ENCODE measurements around the gene CALHM1. TPM values are rescaled to one million over a fixed set of nuclear protein-coding genes. Genes with fewer than 3 reads are reported as not detected.
A peak's percentile ranks its signal among the peaks of the same experiment; 100 is the strongest.
"Not testable (repeated sequence)": the region's sequence is repeated elsewhere in the genome, so short reads cannot be mapped to it uniquely, and the experiment has no call there.

The CALHM1 gene
- total RNA-seq: not detected in 2 replicates

- no peak for DNase-seq
Measured at GRCh38 chr10:103458720-103459119, at the start of gene CALHM1. Gene CALHM1, minus strand, starts transcription at chr10:103458900. Its CDS starts 149 bp downstream, at chr10:103458751.

- no peak for DNase-seq
Measured at GRCh38 chr10:103507235-103508191, 48.8 kb upstream of the CALHM1 start.

GRCh38 chr10:103506061-103506460 lies 47.4 kb upstream of the CALHM1 start:
- DNase-seq: no peak

- peak; percentile 89 for DNase-seq
Measured at GRCh38 chr10:103504181-103504783, 45.6 kb upstream of the CALHM1 start.

GRCh38 chr10:103503777-103504176 lies 45.1 kb upstream of the CALHM1 start:
- DNase-seq: not testable (repeated sequence)

- no peak for DNase-seq
Measured at GRCh38 chr10:103502849-103503660, 44.4 kb upstream of the CALHM1 start.

- no peak for DNase-seq
Measured at GRCh38 chr10:103501186-103501585, 42.5 kb upstream of the CALHM1 start.

GRCh38 chr10:103500481-103500880 lies 41.8 kb upstream of the CALHM1 start:
- no peak for DNase-seq

GRCh38 chr10:103499881-103500280 lies 41.2 kb upstream of the CALHM1 start:
- no peak for DNase-seq

- DNase-seq: no peak
Measured at GRCh38 chr10:103498936-103499638, 40.4 kb upstream of the CALHM1 start.

- no peak for DNase-seq
Measured at GRCh38 chr10:103497161-103497915, 38.6 kb upstream of the CALHM1 start.

GRCh38 chr10:103495321-103495720 lies 36.6 kb upstream of the CALHM1 start:
- DNase-seq: no peak

GRCh38 chr10:103493916-103494877 lies 35.5 kb upstream of the CALHM1 start:
- peak; percentile 20 for DNase-seq

- peak; percentile 17 for DNase-seq
Measured at GRCh38 chr10:103493362-103493915, 34.7 kb upstream of the CALHM1 start, which contains the start of gene NEURL1. Gene NEURL1, plus strand, starts transcription at chr10:103493705. Its CDS starts 683 bp downstream, at chr10:103494388.

GRCh38 chr10:103492655-103493261 lies 34.1 kb upstream of the CALHM1 start:
- DNase-seq: no peak

- peak; percentile 74 for DNase-seq
Measured at GRCh38 chr10:103491729-103492364, 33.1 kb upstream of the CALHM1 start.

GRCh38 chr10:103490986-103491314 lies 32.2 kb upstream of the CALHM1 start:
- DNase-seq: no peak

GRCh38 chr10:103487410-103487708 lies 28.7 kb upstream of the CALHM1 start:
- DNase-seq: no peak
